HG02571 (cell line): ENCODE measurements around the gene CDH4.

Experiments used
- ATAC-seq: cut with Tn5 transposase; IDR thresholded peaks from one replicate; pipeline ENCODE4 v1.9.1; 2021; ENCODE audit warnings: mild to moderate bottlenecking, moderate library complexity; ENCODE audit not compliant: unreplicated experiment

CDH4 gene

DNA sequence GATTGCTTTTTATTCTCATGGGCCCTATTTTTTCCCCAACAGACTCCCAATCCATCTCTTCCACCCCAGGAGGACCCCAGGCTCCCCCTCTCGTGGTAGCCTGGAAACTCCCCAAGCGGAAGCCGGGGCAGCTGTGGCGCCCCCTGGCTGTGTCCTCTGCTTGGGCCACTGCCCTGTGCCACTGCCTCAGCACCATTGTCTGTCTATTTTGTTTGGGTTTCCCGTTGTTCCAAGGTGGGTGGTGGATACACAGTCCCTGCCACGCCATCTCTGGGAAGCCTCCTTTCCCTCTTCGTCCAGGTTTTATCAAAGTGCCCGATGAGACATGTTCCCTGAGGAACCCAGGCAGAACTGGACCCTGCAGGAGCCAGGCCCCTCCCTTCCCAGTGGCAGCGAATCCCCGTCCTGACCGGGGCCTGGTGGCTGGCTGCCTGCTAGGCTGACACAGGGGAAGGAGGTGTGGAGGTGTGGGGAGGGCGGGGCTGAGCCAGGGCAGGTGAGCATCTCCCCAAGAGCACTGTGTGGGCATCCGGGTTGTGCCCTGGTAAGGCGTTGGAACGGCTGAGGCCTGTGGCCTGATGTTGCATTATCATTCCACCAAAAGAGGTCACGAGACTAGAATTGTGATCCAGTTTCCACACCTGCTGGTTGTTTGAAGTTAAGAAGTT, 228.2 kb downstream of the CDH4 start:
- ATAC-seq: no peak

DNA sequence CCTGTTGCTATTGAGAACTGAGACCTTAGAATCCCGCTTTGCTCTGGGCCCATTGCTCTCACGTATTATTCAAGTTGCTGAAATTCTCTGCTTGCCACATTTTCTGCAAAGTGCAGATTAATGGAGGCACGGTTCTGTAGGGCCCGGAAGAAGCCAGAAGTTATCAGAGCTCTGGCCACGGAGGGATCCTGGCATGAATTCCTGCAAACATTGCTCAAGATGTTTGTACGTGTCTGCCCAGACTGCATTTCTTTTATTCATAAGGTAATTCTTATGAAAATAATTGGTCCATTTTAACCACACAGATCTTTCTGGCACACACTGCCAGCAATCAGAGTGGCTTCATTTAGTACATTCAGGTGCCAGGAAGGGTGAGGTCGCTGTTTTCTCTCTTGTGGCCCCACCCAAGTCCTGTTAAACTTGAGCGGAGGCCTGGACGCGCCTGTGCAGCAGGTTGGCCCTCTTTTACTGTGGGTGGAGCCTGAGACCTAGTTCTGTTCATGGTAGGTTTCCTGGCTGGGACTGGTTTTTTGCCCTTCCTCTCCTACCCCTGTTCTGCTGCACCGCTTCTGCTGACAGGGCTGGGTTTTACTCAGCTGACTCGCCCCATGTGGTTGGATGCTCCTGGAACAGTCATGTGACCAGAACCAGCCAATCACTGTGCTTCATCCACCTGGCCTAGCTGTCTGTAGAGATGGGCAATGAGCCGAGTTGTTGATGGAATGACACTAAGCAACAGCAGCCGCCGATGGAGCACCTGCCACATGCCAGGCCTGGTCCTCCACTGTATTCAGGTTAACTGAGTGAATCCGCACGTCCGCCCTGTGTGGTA, 230.2 kb downstream of the CDH4 start:
- no peak for ATAC-seq

DNA sequence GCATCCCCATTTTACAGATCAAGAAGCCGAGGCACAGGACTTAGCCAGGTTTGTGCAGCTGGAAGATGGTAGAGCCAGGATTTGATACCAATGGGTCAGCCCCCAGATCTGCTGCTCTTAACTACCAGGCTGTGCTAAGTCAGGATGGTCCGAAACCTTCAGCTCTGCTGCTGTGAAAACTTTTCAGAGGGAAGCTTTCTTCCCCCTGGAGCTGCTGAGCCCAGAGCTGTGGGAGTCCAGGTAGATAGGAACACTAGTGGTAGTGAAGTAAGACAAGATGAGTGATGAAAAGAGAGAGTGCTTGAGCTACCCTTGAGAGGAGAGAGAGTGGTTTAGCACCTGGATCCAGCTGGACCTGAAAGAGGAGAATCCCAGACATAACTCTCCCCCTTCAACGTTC, 230.8 kb downstream of the CDH4 start:
- no peak for ATAC-seq

DNA sequence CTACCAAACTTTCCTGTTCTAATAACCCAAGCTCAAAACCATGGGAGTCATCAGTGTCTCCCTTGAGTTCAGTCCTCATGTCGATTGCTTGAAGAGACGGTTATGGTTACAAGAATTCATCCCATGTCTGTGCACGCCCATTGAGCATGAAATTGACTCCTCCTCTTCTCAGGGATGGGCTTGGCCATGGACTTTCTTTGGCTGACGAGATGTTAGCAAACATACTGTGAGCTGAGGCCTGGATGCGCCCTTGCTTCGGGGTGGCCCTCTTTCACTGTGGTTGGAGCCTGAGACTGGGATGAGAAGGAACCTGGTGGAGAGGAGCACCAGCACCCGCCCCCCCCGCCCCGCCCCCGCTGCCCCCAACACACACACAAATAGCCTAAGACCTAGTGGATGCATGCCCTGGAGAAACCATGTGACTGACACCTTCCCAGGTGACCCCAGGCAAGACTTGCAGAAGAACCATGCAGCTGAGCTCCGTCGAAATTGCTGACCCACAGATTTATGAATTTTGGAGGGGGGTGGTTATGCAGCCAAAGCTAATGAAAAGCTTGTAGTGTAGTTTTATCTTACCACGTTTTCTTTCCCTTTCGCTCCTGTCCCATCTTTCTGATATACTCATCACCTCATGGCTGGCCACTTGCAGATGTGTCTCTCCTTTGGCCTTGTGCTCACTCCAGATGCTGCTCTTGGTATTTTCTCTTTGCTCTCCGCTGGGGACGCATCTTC, 231.4 kb downstream of the CDH4 start:
- no peak for ATAC-seq

DNA sequence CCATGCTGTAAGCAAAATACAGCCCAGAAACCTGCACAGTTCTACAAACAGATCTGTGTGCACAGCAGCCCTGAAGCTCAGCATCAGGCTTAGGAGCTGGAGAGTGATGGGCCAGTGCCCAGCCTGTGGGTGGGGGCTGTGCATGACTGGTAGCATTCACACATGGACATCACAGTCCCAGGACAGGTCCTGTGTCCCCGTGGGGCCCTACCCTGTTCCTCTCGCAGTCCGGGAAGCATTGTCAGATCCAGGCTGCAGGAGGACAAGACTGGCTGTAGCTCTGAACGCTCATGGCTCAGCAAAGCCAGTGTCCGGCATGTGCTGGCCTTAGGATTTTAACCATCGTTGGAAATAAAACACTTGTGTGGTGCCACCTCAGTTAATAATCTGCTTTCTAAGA, 234.1 kb downstream of the CDH4 start:
- ATAC-seq: no peak

DNA sequence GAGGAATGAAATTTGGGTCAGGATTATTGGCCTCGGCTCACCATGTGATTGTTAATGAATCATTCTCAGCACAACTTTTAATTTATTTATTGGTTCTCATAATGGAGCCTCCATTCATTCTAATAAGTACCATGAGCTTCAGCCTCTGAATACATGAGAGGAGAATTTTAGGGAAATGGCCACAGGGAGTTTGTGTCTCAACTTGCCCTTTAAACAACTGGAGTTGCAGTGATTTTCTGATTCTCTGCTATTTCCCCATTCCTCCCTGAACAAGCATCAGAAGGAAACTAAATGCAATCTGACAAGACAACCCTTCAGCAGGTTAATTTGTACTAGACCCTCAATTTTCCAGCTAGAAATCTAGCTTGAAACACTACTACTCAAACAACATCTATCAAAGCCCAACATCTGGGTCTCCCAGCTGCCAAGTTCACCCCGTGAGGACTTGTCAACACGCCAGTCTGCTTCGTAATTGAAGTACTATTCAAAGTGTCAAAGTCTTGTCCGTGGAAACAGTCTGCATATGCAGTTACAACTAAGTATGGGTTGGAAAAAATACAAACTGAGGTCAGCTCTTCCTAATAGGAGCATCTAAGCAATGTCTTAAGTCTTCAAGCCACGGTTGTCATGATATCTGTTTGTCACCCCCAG, 235.4 kb downstream of the CDH4 start:
- ATAC-seq: no peak

DNA sequence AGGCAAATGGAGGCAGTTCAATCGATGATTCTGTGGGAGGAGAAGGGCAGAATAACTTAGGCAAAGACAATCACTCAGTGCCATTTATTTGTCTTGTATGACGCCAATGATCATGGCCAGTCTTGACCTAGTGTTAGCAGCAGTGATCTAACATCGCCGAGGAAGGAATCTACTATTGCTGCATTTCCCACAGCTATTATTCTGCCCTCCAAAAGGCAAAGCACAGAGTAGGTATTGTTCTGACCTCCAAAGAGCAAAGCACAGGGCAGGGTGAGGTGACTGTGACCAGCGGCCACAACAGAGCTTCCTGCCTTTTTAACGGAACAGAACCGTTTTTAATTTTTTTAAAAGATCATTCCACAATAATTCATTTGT, 235.9 kb downstream of the CDH4 start:
- no peak for ATAC-seq

DNA sequence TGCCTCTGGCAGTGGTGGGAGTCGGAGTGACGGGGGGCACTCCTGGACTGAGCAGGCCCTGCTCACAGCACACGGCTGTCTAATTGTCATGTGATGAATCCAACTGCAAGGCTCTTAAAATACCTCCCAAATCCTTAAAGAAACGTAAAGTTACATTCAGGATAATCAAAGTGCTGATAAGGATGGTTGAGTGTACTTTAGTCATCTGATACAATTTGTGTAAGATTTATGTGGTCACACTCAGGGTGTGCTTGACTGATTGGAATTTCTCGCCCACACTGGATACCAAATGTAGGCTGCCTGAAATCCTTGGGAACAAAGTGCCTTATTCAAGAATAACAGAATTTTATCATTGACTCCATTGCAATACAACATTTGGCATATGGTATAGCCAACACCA, 238.7 kb downstream of the CDH4 start:
- no peak for ATAC-seq

DNA sequence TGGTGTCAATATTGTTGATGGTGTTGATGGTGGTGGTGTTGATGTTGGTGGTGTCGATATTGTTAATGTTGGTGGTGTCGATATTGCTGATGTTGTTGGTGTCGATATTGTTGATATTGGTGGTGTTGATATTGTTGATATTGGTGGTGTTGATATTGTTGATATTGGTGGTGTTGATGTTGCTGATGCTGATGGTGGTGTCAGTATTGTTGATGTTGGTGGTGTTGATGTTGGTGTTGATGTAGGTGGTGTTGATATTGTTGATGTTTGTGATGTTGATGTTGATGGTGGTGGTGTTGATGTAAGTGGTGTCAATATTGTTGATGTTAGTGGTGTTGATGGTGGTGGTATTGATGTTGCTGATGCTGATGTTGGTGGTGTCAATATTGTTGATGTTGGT, 240.0 kb downstream of the CDH4 start:
- no peak for ATAC-seq

DNA sequence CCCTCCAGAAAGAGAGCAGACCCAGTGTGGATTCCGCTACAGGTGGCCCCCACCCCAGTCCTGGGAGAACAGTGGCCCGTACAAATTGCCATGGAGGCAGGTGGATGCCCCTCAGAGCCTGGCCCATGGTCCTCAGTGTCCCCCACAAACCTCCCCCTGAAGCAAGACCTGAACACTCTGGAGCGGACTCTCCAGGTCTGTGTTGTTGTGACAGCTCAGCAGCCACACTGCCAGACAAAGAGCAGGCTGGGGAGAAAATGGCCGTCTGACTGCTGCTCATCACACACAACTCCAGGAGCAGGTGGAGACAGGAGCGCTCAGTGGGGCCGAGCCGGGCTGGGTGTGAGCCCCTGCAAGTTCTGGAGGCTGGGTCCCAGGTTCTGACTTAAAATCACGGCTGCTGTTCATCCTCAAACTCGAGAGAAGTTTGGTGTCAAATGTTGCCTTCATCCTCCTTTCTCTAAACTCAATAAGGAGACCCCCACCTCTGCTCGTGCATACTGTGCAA, 241.8 kb downstream of the CDH4 start:
- no peak for ATAC-seq

DNA sequence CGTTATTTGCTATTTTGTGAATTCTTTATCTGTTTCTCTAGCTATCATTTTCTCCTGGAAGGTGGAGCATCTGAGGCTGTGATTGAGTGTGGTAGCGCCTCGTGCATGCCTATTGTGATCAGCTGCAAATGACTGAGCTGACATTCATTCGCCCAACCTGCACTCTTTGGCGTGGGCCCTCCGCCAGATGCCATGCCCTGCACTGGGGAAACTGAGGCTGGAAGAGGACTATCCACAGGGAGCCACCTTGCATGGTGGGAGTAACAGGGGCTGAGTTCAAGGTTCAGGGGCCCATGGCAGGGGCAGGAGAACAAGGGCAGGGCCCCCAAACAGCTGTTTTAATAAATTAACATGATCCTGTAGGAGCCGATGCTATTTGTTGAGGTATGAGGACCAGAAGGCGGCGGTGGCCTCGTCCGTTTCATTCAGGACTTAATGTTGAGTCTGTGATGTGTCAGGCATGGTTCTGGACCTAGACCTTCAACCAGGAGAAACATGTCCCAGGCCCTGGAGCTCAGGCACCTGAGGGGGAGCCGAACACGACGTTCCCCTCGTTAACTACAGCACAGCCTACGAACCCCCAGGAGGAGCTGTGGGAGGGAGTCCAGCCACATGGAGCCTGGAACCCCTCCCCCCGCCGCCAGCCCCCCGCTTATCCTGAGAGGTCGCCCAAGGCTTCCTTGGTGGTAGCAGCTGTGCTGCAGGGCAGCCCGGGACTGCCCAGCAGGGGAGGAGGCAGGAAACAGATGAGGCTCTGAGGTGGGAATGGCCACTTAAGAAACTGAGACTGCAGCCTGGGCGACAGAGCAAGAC, 242.9 kb downstream of the CDH4 start:
- ATAC-seq: no peak

DNA sequence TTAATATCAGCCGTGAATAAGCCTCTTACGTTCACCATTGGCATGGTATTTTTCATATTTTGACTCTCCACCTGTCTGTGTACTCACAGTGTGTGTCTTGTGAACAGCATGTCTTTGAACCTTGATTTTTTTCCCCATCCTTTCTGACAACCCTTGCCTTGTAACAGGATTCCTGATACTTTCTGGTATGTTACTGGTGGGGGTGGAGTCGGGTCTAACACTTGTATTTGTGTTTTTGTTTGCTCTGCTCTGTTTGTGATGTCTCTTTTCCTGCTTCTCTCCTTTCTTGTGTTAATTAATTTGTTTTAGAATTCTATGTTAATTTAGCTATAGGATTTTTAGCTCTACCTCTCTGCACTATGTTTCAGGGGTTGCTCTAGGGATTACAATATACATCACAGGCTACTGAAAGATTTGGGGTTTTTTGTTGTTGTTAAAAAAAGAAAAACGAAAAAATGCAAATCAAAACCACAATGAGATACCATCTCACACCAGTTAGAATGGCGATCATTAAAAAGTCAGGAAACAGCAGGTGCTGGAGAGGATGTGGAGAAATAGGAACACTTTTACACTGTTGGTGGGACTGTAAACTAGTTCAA, 245.1 kb downstream of the CDH4 start:
- no peak for ATAC-seq

DNA sequence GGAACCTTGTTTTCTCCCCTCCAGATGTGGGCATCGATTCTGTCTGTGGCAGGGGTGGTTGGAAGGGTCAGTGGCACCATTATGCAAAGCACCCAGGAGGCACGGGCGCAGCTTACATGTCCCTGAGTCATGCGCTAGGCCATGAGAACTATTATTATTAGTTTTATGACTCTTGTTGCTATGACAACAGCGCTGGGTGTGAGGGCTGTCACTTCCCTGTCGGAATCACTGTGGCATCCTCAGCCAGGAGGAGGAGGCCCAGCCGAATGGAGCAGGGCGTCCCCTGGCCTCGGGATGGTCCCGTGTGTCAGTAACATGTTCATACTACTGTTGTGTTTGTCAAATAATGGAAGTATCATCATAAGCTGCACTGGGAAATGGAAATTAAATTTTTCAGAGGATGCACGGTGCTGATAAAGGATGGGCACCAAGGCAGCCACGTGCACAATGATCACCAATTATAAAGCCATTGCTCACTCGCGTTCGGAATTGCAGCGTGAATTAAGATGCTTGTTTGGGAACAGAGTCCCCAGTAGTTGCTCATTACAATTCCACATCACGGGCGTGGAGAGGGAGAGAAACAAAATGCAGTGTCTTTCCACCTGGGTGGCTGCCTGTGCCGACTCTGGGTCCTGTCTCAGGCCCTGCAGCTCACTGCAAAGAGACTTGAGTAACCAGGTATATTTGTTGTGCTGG, 247.9 kb downstream of the CDH4 start:
- no peak for ATAC-seq

DNA sequence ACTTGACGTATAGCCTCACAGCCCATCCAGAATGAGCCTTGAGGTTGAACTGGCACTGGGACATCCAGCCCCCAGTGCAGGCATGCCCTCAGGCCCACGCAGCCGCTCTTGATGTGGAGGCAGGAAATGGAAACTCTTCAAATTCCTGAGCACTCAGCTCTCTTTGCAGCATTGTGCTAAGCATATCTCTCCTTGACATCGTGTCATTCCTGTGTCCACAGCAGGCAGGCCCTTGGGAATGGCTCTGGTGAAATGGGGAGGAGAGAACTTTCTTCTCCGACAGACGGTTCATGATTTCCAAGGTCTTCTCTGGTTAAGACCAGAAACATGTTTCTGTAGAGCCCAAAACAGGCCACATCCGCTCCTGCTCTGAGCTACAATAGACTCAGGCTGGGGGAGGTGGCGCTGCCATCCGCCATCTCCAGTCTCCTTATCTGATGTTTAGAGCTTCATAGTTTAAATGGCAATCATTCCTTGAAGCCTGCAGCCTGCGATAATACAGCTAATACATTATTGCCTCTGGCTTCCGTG, 248.8 kb downstream of the CDH4 start:
- ATAC-seq: no peak

DNA sequence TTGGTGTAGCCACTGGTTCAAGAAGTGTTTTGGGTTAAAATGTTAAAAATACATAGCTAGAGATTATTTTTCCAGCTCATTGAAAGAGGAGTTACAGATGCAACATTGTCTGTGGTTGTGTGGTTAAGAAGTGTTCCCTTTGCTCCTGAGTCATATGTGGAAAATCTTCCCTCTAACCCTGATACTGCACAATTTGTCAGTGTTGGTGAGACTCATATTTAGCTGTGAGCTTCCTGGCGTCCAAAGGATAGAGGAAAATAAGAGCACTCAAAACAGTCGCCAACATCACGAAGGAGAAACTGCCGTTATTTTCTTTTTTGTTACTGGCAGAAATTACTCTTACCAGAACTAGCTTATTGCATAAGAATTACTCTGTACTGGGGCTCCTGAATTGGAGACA, 250.4 kb downstream of the CDH4 start:
- ATAC-seq: no peak

DNA sequence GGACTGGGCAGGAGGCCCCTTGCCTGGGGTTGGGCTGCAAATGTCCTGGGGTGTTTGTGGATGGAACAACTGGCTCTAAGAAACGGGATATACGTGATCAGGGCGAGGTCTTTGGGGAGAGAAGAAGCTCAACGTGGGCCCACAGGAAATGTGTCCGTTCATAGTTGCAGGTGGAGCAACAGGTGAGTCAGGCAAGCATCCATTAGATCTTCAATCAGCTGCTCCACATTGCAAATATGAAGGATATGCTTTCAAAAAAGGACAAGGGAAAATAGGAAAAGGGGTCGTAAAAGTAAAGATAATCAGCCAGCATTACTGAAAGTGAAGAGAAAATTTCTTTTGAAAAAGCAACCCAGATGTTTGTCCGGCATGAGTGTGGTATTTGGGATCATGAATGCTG, 251.0 kb downstream of the CDH4 start:
- no peak for ATAC-seq

DNA sequence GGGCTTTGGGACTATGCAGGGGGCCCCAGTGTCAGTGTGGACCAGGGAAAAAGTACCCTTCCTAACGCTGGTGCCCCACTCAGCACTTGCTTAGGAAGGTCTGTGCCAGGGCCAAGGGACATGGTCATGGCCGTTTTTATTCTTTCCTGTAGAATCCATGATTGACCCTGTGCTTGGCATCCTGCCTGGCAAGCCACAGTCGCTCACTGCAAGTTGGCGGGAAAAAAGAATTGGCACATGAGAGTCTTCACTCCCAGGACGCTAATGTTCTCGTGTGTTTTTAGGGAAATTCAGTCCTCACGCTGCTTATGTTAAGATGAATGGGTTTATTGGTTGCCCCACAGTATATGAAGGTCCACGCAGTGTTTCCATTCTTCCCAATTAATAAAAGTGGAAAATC, 253.4 kb downstream of the CDH4 start:
- ATAC-seq: no peak

DNA sequence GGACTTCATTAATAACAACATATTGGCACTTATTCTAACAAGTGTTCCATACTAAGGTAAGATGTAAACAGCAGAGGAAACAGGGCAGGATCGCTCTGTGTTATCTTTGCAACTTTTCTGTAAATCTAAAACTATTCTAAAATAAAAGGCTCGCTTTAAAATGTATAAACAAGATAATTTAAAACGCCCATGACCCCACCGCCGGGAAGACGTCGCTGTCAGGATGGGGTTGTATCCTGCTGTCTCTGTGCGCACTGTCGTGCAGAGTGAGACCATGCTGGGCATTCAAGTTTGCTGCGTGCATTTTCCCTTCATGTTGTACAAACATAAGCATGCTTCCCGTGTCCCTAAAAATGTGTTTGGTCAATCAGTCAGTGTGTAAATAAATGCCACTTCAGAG, 255.7 kb downstream of the CDH4 start:
- no peak for ATAC-seq
